HCT116 (cell line): ENCODE results near the gene GNS.

ENCODE experiments used
- EZH2 ChIP-seq: fragments of 200-600 bp; sonication (generic); IDR thresholded peaks from 2 replicates; pipeline ENCODE4 v1.6.1; 2017; ENCODE audit warnings: antibody characterized with exemption, mixed run types
- POLR2AphosphoS5 ChIP-seq: IDR thresholded peaks from 2 replicates; pipeline ENCODE4 v1.6.1; 2011; ENCODE audit warnings: mild to moderate bottlenecking, low read depth, low read length, moderate library complexity
- YY1 ChIP-seq: IDR thresholded peaks from 2 replicates; pipeline ENCODE4 v1.6.1; 2011; ENCODE audit warnings: low read length, low read depth, moderate library complexity, mild to moderate bottlenecking; ENCODE audit not compliant: insufficient replicate concordance; ENCODE audit errors: extremely low read depth
- TF ChIP-seq, protein P1 (sequence below), 3 experiments: fragments of 200-600 bp in 1 of 3; sonication (generic) in 1 of 3; IDR thresholded peaks in 2 of 3; conservative IDR thresholded peaks in 1 of 3; 2 replicates each; pipeline ENCODE4 v1.5.1; 2012 to 2017; ENCODE audit warnings: low read depth in 2 of 3, low read length in 2 of 3, antibody characterized with exemption in 1 of 3, borderline replicate concordance in 1 of 3, control low read depth in 1 of 3, mild to moderate bottlenecking in 1 of 3, mixed read lengths in 1 of 3, mixed run types in 1 of 3, moderate library complexity in 1 of 3; ENCODE audit not compliant: insufficient read depth in 1 of 3

- TF ChIP-seq, protein P1, sequence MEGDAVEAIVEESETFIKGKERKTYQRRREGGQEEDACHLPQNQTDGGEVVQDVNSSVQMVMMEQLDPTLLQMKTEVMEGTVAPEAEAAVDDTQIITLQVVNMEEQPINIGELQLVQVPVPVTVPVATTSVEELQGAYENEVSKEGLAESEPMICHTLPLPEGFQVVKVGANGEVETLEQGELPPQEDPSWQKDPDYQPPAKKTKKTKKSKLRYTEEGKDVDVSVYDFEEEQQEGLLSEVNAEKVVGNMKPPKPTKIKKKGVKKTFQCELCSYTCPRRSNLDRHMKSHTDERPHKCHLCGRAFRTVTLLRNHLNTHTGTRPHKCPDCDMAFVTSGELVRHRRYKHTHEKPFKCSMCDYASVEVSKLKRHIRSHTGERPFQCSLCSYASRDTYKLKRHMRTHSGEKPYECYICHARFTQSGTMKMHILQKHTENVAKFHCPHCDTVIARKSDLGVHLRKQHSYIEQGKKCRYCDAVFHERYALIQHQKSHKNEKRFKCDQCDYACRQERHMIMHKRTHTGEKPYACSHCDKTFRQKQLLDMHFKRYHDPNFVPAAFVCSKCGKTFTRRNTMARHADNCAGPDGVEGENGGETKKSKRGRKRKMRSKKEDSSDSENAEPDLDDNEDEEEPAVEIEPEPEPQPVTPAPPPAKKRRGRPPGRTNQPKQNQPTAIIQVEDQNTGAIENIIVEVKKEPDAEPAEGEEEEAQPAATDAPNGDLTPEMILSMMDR (IDR thresholded peaks at IDR 0.05 in 2 of 3, conservative IDR thresholded peaks at IDR 0.05 in 1 of 3; ENCODE audit: borderline replicate concordance in 1 of 3, insufficient read depth in 1 of 3, low read depth in 2 of 3, low read length in 2 of 3) = no peak
- no peak for TF ChIP-seq POLR2AphosphoS5
- TF ChIP-seq EZH2 = no peak
- no peak for TF ChIP-seq YY1
Measured at GRCh38 chr12:64681200-64682052, 77.8 kb downstream of the GNS start.
